Cortex of kidney (tissue), 1 donor: ENCODE data around the gene TCF20.

Experiments used
- DNase-seq: peaks from one replicate; lab custom pipeline; 2025; lab: John Stamatoyannopoulos, UW

The TCF20 gene

DNA sequence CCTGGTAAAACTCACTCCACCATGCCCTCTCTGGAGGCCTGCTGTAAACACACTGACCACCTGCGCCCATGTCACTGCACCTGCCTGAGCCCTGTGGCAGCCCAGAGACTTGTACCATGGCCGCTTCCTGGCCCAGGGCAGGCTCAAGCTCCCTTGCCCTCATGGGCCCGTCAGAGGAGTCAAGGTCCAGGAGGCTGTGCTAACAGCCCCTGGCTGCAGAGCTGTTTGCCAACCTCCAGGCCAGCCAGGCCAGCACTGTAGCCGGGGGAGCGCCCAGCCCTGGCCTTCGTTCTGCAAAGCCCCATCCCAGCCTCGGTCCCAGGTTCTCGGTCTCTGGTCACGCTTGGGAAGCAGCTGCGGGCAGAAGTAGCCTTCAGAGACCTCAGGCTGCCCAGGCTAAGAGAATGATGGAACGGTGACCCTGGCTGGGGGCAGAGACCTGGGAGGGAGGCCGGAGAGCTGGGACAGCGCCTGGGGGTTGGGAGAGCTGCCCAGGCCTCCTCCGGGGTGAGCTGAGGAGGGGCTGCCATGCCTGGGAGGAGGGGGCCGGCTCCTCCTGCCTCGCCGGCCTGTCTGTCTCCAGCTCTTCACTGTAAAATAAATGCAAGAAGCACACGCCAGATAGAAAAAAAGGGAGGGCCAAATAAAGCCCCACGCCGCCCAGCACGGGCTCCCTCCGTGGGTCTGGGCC, 11.9 kb upstream of the TCF20 start:
- DNase-seq = no peak

DNA sequence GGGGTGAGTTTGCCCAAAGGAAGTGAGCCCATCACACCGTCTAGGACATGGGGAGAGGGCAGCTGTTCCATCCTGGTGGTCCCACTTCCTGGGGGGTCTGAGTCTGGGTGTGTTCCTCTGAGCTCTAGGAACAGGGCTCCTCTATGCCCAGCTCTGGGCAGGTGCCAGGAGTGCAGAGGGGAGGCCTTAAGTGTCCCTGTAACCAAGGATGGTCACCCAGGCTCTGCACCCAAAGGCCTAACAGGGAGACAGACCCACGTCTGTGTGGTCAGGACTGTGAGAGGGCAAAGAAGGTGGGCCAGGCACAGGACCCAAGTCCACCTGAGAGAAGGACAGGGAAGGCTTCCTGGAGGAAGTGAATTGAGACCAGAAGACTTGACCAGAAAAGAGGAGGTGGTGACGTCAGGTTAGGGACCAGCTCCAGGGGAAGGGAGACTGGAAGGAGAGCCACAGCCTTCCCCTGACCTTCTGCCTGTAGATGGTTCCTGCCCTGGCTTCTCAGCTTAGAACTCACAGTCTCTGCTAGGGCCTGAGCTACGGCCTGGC, 11.3 kb upstream of the TCF20 start:
- DNase-seq = no peak

DNA sequence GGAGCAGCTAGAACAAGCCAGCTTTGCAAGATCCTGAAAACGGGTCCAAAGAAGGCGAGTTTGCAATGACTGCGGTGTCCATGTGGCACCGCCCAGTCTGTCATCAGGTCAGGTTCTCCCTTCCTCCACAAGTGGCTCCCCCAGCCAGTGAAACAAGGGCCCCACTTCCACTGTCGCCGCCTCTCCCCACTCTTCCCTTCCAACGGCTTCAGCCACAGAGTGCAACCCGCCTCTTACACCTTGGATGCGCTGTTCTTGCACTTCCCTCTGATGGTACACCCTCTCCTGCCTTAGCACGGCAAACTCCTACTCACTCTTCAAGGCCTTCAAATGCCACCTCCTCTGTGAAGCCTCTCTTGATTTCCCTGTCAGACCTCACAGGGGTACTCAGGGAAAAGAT, 10.8 kb upstream of the TCF20 start:
- DNase-seq = no peak

DNA sequence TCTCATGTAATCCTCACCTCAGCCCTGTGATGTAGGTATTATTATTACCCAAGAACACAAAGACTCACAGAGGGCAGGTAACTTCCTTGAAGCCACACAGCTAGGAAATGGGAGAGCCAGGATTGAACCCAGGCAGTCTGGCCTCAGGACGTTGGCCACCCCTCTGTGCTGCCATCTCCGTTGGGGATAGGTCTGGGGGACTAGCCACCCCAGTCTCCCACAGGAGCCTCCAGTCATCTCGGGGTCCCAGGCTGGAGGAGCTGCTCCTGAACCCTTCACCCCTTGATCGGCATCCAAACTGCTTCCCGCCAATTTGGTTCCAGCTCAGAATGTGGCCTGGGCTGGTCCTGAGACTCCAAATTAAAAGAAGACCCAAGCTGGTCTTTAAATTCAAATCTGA, 10.4 kb upstream of the TCF20 start:
- no peak for DNase-seq

DNA sequence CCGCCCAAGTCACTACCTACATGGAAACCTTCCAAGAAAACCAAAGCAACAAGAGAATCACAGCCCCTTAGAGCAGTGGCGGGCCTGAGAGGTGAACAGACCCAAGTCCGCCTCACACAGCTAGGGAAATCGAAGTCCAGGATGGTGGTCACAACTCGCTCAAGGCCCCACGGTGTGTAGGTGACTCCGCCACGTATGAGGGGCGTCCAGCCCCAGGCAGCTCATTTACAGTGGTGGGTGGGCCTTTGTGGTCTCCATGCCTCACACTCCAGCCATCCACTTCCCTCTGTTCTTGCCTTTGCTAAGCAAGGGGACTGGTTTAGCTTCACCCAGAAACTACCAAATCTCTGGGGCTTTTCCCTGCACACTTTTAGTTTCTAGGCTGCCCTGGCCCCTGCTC, 9.7 kb upstream of the TCF20 start:
- no peak for DNase-seq

DNA sequence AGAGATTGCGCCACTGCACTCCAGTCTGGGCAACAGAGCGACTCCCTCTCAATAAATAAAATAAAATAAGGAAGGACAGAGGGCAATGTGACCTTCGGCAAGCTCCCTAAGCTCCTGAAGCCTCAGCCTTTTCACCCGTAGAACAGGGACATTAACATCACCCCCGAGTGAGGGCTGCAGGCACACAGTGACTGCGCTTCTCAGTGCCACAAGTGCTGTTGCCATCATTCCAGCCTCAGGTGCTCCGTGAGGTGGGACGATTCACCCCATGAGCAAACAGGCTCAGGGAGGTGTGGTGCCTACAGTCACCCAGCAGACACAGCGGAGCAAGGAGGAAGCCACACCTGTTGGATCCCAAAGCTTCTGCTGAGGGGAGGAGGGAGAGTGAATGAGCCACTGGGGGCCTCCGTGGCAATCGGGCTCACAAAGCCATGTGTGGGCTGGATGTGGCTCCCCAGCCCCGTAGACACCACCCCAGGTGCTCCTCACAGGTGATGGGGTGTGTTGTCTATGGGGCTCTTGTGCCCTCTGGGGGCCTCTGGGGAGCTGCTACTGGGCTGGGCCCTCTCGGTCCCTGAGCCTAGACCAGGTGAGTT, 9.1 kb upstream of the TCF20 start:
- DNase-seq = no peak

DNA sequence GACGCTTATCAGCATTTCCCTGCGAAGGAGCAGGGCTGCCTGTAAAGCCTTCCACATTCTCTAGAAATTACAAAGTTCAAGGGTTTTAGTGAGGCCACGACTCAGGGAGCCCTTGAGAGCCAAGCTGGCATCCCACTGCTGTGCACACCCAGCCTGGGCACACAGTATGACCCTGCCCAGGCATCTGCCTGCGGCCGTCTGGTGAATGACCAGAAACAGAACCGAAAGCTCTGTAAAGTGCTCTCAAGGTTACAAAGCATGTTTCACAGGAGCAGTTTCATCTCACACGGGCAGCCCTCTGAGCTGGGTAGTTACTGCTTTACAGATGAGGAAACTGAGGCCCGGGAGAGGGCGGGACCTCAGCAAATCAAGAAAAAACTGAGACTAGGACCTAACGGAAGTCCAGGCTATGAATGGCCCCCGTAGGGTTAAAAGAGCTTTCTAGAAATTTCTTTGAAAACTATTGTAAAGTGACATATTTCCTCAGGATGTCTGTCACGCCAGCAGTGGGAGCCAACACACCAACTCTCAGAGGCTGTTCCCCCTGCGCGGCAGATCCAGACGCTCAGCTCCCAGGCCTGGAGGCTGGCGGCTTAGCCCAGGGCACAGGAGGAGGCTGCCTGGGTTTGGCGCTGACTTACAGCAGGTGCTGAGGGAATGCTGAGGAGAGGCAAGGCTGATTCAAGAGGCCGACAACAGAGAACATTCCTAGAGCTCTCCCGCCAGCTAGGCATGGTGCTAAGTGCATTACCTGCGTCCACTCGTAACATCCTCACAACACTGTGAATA, 7.7 kb upstream of the TCF20 start:
- DNase-seq = no peak

DNA sequence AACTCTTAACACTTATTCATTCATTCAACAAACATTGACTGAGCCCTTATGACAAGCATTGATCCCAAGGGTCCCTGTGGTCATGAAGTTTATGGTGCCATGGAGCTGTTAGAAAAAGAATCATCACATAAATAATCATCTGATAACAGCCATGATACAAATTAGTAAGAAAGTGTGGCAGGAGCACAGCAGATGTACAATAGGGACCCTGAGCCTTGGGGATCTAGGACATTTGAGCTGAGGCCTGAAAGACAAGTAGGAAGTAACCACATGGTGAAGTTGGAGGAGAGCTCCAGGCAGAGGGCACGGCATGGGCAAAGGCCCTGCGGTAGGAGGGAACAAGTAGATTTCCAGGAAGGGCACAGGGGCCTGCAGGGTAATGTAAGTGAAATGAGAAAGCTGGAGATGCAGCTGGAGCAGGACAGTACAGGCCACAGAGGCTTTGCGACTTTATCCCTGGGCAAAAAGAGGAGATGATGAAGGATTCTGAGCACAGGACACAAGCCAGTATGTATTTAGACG, 6.8 kb upstream of the TCF20 start:
- no peak for DNase-seq

DNA sequence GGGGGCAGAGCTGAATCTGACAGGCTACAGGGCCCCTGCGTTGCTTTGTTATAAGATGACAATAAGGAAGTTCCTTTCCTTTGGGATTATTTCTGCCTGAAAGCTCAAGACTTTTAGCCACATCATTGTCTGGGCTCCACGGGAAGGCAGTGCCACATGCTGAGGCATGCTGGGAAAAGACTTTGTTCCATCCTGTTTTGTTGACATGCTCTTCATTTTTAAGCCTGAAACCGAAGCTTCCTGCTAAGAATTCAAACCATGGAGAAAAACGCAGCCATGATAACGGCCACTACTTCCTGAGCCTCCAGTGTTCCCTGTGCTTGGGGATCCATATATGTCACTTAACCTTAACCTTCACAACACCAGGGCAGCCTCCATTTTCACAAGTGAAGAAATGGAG, 5.5 kb upstream of the TCF20 start:
- DNase-seq = no peak

DNA sequence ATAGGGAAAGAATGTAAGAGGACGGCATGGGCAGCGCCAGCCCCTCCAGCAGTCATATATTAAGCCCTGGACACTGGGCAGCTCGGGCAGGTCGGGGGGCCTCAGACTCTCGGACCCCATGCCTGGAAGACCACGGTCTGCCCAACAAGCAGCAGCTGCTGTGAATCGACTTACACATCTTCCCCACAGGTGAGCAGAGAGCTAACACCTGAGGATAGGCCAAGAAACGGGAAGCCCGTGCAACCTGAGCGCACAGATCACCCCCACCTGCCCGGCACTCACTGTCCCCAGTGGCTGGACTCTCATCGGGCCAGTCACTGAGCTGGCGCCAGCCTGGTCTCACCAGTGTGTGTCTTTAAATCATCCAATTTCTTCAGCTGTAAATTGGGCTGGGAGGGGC, 4.7 kb upstream of the TCF20 start:
- DNase-seq = no peak

DNA sequence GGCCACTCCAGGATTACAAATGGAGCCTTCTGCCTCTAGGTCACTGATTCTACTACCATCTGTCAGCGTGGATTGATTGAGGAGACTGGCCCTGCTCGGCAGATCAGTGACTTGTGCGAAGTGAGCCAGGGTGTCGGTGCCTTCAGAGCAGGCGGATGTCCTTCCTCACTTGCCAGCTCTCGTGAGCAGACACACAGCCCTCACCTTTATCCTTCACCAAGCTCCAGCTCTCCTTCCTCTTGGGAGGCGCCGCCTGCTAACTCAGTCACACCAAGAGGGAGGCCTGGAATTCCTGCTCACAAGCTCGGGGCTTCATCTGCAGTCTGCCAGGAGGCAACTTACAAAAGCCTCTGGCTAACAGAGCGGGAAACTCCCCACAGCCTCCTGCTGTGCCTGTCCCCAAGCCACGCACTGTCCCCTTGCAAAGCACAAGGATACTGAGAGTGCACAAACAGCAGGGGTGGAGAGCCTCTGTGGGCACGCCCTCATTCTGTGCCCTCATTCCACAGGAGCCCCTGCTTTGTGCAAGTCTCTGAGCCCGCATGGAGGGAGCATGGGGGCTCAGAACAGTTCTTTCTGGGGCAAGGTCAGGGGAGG, 3.5 kb upstream of the TCF20 start:
- no peak for DNase-seq

DNA sequence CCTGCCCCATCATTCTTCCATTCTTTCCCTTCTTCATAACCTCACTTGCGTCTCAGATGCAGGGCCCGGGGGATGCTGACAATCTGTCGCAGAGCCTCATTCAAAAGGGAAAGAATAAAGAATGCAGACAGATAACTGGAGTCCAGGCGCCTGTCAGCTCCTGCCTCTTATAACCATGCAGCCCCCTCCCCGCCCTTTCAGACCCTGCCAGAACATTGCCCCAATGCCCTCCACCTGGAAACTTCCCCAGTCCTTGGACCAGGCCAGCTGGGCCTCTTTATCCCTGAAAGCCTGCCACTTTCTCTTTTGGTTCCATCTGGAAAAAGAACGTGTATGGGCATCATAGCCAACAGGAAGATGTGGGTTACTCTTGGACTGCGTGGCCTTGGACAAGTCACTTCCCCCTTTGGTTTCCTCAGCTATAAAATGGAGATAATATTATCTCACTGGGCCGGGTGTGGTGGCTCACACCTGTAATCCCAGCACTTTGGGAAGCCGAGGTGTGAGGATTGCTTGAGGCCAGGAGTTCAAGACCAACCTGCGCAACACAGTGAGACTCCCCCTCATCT, 2.1 kb upstream of the TCF20 start:
- no peak for DNase-seq

DNA sequence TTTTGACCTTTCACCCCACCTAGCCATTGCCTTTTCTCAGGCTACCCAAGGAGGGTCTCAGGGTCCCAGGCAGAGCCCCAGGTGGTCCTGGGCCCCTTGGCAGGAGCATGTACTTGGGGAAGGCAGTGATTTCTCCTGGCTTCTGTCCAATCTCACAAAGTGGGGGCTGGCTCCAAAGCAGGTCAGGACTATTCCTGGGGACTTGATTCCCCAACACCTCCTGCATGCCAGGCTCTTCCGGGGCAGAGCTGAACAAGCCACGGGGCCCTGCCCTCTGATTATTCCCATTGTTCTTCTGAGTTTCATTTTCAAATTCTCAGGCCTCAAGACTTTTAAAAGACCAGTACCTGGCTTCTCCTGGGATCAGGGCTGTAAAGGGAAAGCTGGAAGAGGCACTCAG, 1.5 kb upstream of the TCF20 start:
- DNase-seq = no peak

DNA sequence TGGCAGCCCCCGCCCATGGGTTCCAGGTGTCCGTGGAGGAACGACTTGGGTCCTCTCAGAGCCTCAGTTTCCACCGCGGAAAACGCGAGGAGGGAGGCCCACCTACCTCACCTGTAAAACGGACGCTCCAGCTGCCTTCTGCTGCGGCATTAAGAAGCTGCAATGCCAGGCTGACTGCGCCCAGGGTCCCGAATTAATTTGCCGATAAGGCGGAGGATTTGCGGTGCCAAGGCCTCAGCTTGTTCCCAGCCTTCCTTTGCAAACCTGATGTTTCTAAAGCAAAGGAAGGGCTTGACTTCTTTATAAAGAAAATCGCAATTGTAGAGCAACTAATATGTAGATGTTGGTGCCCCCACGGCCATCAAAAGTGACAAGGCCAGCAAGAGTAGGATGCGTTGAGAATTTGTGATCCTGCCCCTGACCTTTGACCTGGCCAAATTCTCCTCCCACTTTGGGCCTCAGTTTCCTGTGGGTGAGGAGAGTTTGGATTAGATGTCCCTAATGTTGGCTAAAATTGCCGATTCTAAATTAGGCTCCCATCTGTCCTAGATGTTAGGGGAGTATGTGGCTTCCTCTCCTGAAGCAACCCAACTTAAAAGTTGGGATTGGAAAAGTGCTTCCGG, 849 bp upstream of the TCF20 start:
- DNase-seq = no peak

DNA sequence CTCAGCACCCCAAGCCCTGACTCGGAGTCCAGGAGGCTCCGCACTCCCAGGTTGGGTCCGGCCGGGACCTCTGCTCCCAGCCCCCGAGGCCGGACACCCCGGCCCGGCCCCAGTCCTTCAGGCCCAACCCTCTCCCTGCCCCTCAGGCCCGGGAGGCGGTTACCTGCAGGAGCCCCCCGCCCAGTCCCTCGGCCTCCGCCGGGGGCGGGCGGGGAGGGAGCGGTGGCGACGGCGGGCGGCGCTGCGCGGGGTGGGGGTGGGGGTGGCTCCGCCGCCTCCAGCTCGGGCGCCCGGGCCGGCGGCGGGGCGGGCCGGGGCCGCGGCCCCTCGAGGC, 310 bp downstream of the TCF20 start:
- DNase-seq = no peak

DNA sequence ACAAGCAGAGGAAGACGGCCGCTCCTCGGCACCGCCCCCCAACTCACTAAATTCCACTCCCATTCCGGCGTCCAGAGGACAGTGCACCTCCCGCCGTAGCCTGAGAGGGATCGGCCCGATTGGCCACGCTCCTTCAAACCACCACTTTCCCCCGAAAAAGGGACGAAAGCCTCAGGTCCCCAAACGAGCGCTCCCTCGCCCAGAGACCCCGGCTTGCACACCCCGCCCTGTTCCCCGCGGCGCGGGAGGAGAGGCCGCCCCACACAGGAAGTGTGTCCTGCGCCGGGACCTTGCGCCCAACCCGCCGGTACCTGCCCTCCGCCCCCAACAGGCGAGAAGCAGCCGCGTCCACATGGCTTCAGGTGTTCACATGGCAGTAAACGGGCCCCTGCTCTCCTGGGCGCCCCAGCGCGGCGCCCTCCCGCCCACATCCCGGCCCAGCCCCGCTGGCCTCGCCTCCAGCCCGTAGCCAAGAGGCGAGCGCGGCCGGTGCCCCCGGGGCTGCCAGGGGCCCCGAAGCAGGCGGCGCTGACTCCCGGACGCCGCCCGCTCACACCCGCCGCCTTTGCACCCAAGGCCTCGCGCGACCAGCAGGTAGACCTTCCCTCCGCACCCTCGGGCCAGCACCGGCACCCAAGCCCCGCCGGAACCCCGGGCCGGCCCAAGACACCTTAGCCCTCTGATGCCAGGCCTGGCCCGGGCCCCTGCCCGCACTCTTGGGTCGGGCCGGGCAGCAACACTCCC, 849 bp downstream of the TCF20 start:
- no peak for DNase-seq

DNA sequence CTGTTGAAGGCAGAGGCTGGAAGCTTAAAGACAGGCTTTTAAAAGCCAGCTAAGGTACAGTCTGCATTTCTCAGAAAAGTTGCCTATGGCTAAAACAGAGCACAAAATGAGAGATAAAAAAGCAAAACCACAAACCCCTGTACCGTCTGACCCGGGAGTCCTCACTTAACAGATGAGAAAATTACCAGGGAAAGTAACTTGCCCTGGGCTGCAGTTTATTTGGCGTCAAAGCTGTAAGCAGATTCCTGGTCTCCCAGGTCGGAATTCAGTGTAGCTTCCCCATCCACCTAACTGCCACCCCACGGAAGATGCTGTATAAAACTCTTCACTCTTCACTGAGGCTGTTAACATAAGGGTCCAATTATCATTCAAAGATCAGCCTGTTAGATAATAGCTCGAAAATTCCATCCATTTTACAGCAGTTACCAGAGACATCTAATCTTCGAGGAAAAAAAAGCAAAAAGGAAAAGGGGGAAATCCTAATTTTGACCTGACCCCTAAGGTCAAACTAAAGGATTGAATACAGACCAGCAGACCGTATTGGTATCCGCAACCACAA, 1.5 kb downstream of the TCF20 start:
- no peak for DNase-seq

DNA sequence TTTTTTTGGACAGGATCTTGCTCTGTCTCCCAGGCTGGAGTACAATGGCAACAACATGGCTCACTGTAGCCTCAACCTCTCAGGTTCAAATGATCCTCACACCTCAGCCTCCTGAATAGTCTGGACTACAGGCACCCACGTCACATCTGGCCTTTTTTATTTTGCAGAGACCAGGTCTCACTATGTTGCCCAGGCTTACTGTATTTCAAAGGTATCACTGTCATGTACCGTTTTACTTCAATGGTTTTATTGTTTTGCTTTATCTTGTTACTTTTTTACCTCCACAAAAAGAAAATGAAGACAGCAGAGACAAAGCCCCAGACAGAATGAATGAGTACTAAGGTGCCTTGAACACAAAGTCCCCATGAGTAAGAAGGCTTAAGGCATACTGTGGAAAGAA, 5.1 kb downstream of the TCF20 start:
- DNase-seq = no peak

DNA sequence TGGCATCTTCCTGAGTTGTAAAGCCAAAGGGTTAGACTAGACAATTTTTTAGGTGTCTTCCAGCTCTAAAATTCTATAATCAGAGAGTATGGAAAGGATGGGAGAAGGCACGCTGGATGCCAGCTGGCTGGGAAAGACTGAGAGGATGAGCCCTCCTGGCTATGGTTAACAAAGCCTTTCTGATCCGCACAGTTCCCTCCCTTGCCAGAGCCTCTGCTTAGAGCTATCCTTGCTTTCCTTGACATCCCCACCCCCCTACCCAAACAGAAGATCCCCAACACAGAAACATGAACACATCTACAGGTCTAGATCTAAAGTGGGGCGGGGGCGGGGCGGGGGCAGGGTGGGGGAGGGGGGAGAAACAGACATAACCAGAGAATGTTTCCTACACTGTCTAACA, 6.5 kb downstream of the TCF20 start:
- DNase-seq = no peak

DNA sequence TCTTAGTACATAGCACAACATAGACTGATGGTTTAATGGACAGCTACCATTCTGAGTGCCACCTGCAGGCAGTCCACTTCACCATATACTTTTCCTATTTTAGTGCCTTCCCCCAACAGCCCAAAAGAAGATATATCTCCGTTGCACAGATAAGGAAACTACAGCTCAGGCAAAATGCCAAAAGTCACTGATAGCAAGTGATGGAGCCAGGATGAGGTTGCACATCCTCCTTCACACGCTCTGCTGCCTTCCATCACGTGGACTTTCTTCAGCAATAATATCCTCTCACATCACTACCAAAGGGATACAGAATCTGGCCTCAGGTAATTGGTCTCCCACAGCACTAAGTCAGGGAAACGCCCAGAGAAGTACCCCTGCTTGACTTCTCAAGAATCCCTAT, 7.5 kb downstream of the TCF20 start:
- no peak for DNase-seq

DNA sequence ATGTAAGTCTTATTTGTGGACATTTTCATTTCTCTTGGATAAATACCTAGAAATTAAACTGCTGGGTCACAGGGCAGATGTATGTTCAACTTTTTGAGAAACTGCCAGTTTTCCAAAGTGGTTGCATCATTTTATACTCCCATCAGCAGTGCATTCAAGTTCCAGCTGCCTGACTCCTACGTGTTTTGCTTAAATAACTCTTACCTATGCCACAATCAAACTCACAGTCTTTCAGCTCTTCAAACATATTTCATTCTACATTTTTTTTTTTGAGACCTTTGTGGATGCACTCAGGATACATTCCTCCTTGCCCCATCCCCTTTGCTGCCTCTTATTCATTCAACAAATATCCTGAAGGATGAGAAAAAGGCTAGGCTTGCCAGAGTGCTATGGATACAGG, 9.2 kb downstream of the TCF20 start:
- DNase-seq = no peak
